Stimulated activated CD8-positive, alpha-beta memory T cell treated with anti-CD3 and anti-CD28 coated beads, Interleukin-4, amount 100 ng/mL, for 24 hours (primary cell): Measurements from ENCODE around the gene SOBP.

Experiments
- DNase-seq: peaks from one replicate; pipeline ENCODE4 v3.0.0-alpha.2; 2020; ENCODE audit warnings: low read depth

Gene SOBP

GRCh38 chr6:107618672-107619071 is 128.8 kb downstream of the SOBP start:
- DNase-seq: no peak

- no peak for DNase-seq
Observed at GRCh38 chr6:107620732-107621131, 130.8 kb downstream of the SOBP start.

DNA sequence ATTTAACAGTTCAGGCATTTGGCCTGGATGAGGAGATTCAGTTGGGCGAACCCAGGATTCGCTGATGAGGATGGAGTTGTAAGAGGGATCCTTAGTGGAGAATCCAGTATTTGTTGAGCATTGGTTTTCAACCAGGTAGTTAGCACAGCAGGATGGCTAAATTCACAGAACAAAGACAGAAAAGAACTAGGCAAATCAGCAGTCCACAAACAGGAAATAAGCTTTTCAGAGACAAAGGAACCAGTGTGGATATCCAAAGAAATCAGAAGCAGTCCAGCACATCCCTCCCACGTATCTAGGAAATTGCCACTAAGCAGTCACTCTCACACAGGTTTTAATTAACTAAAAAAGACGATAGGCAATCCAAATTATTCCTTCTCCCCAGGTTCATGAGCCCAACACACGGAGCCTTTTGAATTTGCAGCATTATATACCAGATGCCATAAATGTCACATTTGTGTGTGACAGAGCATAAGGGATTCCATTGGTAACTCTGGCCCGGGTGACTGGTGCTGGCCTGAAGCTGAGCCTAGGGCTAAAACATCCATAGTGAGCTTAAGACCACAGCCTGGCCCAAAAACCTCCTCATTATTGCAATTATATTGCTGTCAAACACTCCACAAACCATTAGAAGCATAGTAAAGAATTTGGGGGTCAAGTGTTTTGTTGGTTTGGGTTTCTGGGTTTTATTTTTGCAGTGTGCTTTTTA is 131.5 kb downstream of the SOBP start:
- no peak for DNase-seq

- no peak for DNase-seq
Observed at GRCh38 chr6:107622269-107622668, 132.4 kb downstream of the SOBP start.

DNA sequence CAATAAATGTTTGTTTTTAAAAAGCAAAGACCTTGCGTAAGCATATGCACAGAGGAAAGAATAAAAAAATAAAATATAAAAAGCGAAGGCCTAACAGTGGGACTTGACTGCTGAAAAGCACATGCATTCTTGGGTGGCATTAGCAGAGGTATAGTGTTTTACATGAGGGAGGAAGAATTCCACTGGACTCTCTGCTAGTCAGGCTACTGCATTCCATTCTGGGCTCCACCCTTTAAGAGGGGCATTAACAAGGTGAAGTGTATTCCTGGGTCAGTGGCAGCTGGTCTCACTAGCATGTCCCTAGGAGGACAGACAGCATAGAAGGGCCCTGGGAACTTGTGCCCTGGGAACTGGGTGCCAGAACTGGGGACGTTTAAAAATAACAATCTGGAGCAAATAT is 134.1 kb downstream of the SOBP start:
- DNase-seq: no peak

DNA sequence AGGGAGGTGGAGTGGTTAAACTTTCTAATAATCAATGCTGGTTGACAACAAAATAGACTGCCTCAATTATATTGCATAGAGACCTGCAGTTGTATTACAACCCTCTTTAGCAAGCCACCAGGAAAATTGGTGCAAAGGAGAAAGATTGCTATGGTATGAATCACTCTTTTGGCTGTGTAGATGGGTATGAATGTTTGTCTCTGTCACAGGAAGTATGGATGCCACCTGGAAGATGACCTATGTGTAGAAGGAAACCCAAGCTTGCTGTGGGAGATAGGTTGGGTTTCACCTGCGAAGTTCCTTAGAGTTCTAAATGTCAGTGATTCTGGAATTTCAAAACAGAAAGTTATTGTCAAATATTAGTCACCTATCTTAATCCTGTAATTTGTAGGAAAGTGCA is 134.6 kb downstream of the SOBP start:
- DNase-seq: no peak

DNA sequence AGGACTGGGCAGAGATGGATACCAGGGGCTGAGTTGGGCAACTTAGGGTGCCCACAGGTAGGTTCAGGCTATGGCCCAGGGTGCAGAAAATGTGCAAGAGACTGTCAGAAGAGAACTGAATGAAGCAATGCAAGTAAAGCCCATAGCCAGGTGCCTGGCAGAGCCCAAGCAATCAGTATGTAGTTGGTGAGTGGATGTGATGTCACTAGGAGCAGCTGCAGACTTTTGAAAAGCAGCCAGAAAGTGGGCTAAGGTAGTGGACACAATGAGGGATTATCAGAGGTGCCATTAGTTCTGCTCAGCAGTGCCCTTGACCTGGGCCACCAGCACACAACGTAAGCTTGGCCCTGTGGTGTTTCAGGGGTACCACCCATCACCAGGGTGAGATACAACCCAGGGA is 135.3 kb downstream of the SOBP start:
- DNase-seq: no peak

DNA sequence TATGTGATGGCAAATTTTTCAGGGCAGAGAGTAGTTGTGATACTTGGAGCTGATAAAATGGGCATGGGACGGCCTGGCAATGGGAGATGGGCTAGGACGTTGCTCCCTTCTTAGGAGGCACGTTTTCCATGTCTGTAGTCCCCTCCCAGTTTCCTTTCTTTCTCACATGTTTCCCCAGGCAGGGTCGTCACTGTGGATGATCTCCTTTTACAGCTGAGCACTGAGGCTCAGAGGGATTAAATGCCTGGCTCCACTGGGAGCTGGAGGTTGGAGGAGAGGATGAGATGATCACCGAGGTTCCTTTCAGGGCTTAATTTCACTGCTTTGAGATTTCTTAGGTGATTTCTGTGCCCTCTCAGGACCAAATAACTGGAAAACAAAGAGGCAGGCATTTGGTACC is 136.7 kb downstream of the SOBP start:
- no peak for DNase-seq

DNA sequence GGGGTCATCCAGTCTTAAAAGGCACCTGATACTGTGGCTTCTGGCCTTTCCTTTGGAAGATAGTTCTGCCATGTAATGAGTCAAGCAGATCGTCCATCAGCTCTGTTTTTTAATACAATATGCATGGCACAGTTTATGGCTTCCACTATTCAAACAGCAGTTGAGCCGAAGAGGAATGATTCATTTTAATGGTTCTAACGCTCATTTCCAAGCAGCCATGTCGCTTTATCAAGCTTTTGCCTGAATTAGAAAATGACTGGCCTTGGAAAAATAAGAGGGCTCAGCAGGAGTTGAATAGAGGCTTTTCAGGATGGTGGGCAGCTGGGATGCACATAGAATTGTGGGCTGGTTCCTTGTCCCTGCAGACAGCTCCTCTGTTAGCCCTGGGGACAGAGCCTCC is 138.1 kb downstream of the SOBP start:
- DNase-seq: no peak

DNA sequence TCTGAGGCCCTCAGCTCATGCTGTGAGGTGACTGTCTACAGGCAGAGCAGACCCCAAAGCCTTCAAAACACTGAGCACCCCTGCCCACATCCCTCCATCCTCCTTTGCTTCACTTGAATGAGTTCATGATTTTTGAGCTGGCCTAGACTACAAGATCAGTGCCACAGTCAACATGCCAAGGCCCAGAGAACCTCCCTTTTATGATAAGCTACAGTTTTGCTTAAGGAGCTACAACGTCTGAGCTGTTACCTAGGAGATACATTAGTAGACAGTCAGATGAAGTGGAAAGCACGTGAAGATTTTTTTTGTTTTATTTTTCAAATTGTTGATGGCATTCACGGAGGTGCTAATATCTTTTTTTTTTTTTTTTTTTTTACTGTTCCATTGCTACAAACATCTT is 139.0 kb downstream of the SOBP start:
- DNase-seq: no peak

DNA sequence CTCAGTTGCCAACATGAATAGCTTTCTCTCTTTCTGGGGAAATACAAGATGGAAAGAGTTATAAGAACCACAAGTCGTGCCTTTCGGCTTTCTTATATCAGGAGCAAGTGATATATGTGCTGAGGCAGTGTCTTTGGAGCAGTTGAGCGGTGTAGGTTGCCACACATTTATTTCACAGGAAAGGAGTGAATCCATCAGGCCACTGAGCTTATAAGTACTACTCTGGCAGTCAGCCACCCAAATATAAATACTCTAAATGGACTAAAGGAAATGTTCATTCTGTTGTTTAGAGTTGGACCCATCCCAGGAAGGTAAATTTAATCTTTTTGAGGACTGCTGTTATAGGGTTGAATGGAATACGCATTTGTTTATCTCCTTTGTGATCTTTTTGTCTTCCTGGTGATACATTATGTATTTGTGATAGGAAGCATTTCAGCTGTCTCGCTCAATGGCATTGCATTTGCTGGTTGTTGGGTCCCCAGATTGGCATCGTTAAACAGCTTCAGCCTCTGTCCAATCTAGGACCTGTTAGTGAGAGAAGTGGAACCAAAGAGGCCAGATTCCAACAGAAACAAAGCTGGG is 139.7 kb downstream of the SOBP start:
- DNase-seq: no peak

- no peak for DNase-seq
Observed at GRCh38 chr6:107630348-107630977, 140.5 kb downstream of the SOBP start.

GRCh38 chr6:107632381-107633136 is 142.6 kb downstream of the SOBP start:
- DNase-seq: no peak

GRCh38 chr6:107633680-107634323 is 143.9 kb downstream of the SOBP start:
- DNase-seq: no peak

DNA sequence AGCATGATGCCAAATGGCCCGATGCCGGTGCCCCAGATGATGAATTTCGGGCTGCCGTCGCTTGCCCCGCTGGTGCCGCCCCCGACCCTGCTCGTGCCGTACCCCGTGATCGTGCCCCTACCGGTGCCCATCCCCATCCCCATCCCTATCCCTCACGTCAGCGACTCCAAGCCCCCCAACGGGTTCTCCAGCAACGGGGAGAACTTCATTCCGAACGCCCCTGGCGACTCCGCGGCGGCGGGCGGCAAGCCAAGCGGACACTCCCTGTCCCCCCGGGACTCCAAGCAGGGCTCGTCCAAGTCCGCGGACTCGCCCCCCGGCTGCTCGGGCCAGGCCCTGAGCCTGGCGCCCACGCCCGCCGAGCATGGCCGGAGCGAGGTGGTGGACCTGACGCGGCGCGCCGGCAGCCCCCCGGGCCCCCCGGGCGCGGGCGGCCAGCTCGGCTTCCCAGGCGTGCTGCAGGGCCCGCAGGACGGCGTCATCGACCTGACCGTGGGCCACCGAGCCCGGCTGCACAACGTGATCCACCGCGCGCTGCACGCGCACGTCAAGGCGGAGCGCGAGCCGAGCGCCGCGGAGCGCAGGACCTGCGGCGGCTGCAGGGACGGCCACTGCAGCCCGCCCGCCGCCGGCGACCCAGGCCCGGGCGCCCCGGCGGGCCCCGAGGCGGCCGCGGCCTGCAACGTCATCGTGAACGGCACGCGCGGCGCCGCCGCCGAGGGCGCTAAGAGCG is 144.6 kb downstream of the SOBP start:
- no peak for DNase-seq

- no peak for DNase-seq
Observed at GRCh38 chr6:107635057-107635515, 145.2 kb downstream of the SOBP start.

- no peak for DNase-seq
Observed at GRCh38 chr6:107636486-107636885, 146.6 kb downstream of the SOBP start.

GRCh38 chr6:107637316-107638315 is 147.7 kb downstream of the SOBP start:
- no peak for DNase-seq

- no peak for DNase-seq
Observed at GRCh38 chr6:107638493-107638892, 148.6 kb downstream of the SOBP start.

GRCh38 chr6:107639511-107639910 is 149.6 kb downstream of the SOBP start:
- no peak for DNase-seq
